Endothelial cell of umbilical vein (primary cell): ENCODE measurements around the gene HCLS1.
A peak's percentile ranks its signal among the peaks of the same experiment; 100 is the strongest.

Experiments
- EZH2 ChIP-seq: IDR thresholded peaks from 2 replicates; pipeline ENCODE4 v1.6.1; 2012; ENCODE audit warnings: borderline replicate concordance, low read depth, mild to moderate bottlenecking, moderate library complexity, low read length, inconsistent platforms; ENCODE audit not compliant: severe bottlenecking
- GATA2 ChIP-seq: IDR thresholded peaks from 2 replicates; pipeline ENCODE4 v1.7.0; 2011; ENCODE audit warnings: low read depth, mild to moderate bottlenecking, moderate library complexity, mixed read lengths, low read length; ENCODE audit not compliant: insufficient read length, insufficient read depth
- POLR2A ChIP-seq: IDR thresholded peaks from 2 replicates; pipeline ENCODE4 v1.6.1; 2012; ENCODE audit warnings: low read depth, mild to moderate bottlenecking, control low read depth, low read length
- POLR2AphosphoS5 ChIP-seq: IDR thresholded peaks from 2 replicates; pipeline ENCODE4 v1.6.1; 2012; ENCODE audit warnings: low read depth, mild to moderate bottlenecking, control low read depth, low read length, moderate library complexity; ENCODE audit not compliant: insufficient read depth
- TF ChIP-seq, protein P1 (sequence below), 2 donors: IDR thresholded peaks; 1 replicate in 1 of 2; 2 replicates in 1 of 2; pipeline ENCODE4 v1.5.1; 2011; ENCODE audit warnings: low read length in 2 of 2, mild to moderate bottlenecking in 2 of 2, moderate library complexity in 2 of 2, control low read depth in 1 of 2, inconsistent platforms in 1 of 2, low read depth in 1 of 2; ENCODE audit not compliant: insufficient read depth in 1 of 2; ENCODE audit errors: extremely low read depth in 1 of 2

- TF ChIP-seq POLR2AphosphoS5 (no peak), POLR2A (no peak), EZH2 (peak; percentile 22), GATA2 (no peak)
- TF ChIP-seq, protein P1, sequence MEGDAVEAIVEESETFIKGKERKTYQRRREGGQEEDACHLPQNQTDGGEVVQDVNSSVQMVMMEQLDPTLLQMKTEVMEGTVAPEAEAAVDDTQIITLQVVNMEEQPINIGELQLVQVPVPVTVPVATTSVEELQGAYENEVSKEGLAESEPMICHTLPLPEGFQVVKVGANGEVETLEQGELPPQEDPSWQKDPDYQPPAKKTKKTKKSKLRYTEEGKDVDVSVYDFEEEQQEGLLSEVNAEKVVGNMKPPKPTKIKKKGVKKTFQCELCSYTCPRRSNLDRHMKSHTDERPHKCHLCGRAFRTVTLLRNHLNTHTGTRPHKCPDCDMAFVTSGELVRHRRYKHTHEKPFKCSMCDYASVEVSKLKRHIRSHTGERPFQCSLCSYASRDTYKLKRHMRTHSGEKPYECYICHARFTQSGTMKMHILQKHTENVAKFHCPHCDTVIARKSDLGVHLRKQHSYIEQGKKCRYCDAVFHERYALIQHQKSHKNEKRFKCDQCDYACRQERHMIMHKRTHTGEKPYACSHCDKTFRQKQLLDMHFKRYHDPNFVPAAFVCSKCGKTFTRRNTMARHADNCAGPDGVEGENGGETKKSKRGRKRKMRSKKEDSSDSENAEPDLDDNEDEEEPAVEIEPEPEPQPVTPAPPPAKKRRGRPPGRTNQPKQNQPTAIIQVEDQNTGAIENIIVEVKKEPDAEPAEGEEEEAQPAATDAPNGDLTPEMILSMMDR (IDR thresholded peaks at IDR 0.05; ENCODE audit: extremely low read depth in 1 of 2, insufficient read depth in 1 of 2, low read depth in 1 of 2, low read length in 2 of 2) = no peak
Measured at GRCh38 chr3:121592856-121593702, 67.6 kb downstream of the HCLS1 start, which contains the start of gene FBXO40.
